Ectodermal cell (in vitro differentiated cells): Measurements from ENCODE around the gene CCER1.

Experiments
- H3K27ac ChIP-seq: 2 replicates; pipeline ENCODE4 v1.7.0; 2013; ENCODE audit warnings: mild to moderate bottlenecking, low read depth, low read length; ENCODE audit not compliant: insufficient read depth, poor library complexity, severe bottlenecking
- H3K27me3 ChIP-seq: 2 replicates; pipeline ENCODE4 v1.7.0; 2013; ENCODE audit warnings: mild to moderate bottlenecking, low read length; ENCODE audit not compliant: insufficient read depth, control insufficient read depth, poor library complexity, severe bottlenecking
- H3K36me3 ChIP-seq: one replicate; pipeline ENCODE4 v1.7.0; 2013; ENCODE audit warnings: low read length; ENCODE audit not compliant: control insufficient read depth, insufficient read depth
- H3K4me1 ChIP-seq: one replicate; pipeline ENCODE4 v1.7.0; 2013; ENCODE audit warnings: low read length; ENCODE audit not compliant: control insufficient read depth, insufficient read depth
- H3K4me3 ChIP-seq: 2 replicates; pipeline ENCODE4 v1.7.0; 2013; ENCODE audit warnings: low read depth, low read length, control low read depth; ENCODE audit not compliant: insufficient read depth
- H3K9me3 ChIP-seq: 2 replicates; pipeline ENCODE4 v1.7.0; 2013; ENCODE audit warnings: mild to moderate bottlenecking, low read length, moderate library complexity; ENCODE audit not compliant: control insufficient read depth
- WGBS, 2 experiments: methylation state at CpG; one replicate each; pipeline ENCODE4 v1.1.7; 2013; ENCODE audit warnings: missing lambda C conversion rate in 2 of 2; 5-methylcytosine and 5-hydroxymethylcytosine counted together

Gene CCER1

GRCh38 chr12:90970471-90970870, 15.5 kb upstream of the CCER1 start:
- H3K36me3 ChIP-seq, result no peaks in the 10 kb centered on the region
- no peaks in the 10 kb centered on the region for H3K9me3 ChIP-seq
- no peak overlapping the region for H3K4me3 ChIP-seq
- H3K27me3 ChIP-seq, result no peaks in the 10 kb centered on the region
- no peaks in the 10 kb centered on the region for H3K4me1 ChIP-seq
- no peak overlapping the region for H3K27ac ChIP-seq

- Histone ChIP-seq H3K9me3 (no peaks in the 10 kb centered on the region), H3K4me1 (no peaks in the 10 kb centered on the region), H3K27ac (no peak overlapping the region), H3K36me3 (no peaks in the 10 kb centered on the region), H3K27me3 (no peaks in the 10 kb centered on the region), H3K4me3 (no peak overlapping the region)
- 94 to 100% methylated on average over 2 of the region's 2 CpGs for WGBS, 2 experiments
Observed at GRCh38 chr12:90969851-90970250, 14.9 kb upstream of the CCER1 start.

DNA sequence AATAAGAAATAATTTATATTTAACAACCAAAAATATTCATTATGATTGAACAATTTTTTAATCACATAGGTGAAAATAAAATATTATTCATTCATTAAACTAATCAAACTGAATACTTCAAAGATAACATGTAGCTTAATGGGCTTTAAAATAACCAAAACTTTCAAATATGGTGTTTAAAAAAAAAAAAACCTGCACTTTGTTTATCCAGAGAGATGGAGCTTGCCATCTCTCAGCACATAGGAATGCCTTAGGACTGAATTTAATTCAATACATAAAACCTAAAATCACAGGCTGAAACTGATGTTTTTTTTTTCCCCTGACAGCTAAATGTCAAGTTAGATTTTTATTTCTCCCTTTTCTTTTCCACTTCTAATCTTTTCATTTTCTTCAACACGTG, 14.4 kb upstream of the CCER1 start:
- H3K4me1 ChIP-seq, result no peaks in the 10 kb centered on the region
- WGBS, 2 experiments, result no CpG with 5 or more reads among the region's 1 CpG

DNA sequence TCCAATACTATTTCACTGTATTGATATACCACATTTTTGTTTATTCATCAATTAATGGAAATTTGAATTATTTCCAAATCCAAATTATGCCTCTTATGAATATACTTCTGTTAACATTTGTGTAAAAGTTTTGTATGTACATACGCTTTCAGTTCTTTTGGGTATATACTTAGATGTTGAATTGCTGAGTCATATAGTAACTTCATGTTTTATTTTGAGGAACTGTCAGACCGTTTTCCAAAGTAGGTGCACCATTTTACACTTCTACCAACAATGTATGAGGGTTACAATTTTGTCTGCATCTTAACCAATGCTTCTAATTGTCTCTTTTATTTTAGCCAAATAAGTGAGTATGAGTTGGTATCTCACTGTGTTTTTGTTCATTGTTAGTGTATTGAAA, 10.2 kb upstream of the CCER1 start:
- 100% methylated on average over 1 to 2 of the region's 2 CpGs for WGBS, 2 experiments
- no peak overlapping the region for H3K4me3 ChIP-seq
- no peaks in the 10 kb centered on the region for H3K36me3 ChIP-seq
- H3K27me3 ChIP-seq, result no peaks in the 10 kb centered on the region
- H3K9me3 ChIP-seq, result no peaks in the 10 kb centered on the region
- H3K27ac ChIP-seq, result no peak overlapping the region
- no peaks in the 10 kb centered on the region for H3K4me1 ChIP-seq

More for the DNA sequence above, 14.4 kb upstream of the CCER1 start:
- no peaks in the 10 kb centered on the region for H3K9me3 ChIP-seq
- H3K27me3 ChIP-seq, result no peaks in the 10 kb centered on the region
- H3K27ac ChIP-seq, result no peak overlapping the region
- H3K4me3 ChIP-seq, result no peak overlapping the region
- H3K36me3 ChIP-seq, result no peaks in the 10 kb centered on the region

DNA sequence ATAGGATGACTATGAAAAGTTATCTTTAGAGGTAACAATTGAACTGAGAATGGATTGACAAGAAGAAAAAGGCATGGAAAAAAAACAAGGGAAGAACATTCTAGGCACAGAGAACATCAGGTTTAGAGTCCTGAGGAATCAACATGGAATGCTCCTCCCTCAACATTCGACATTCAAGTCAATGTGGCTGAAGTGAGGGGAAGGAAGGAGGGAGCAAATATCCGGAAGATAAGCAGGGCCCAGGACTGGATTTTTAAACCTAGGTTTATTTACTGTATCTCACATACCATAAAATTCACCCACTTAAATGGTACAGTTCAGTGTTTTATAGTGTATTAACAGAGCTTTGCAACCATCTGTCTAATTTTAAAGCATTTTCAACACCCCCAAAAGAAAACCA, 9.6 kb upstream of the CCER1 start:
- no peaks in the 10 kb centered on the region for H3K36me3 ChIP-seq
- H3K4me3 ChIP-seq, result no peak overlapping the region
- no peaks in the 10 kb centered on the region for H3K4me1 ChIP-seq

DNA sequence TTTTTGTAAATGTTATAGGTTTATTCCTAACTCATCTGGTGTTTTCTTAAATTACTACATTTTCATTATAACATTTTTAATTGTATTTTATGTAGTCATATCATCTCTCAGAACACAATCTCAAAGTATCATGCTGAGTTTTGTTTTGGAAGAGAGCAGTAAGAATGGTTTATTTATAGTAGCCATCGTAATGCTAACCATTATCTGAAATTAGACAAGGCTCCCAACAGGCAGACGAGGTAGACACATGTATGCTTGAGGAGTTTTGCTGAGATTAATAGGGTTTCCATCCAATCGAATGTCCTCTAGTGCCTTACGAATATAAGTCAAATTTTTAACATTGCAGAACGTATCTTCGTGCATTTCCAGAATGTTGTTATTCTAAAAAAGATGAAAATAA, 9.0 kb upstream of the CCER1 start:
- 96% methylated on average over 4 to 6 of the region's 6 CpGs for WGBS, 2 experiments
- Histone ChIP-seq H3K27me3 (no peaks in the 10 kb centered on the region), H3K27ac (no peak overlapping the region), H3K36me3 (no peaks in the 10 kb centered on the region), H3K9me3 (no peaks in the 10 kb centered on the region), H3K4me1 (no peaks in the 10 kb centered on the region), H3K4me3 (no peak overlapping the region)

More for the DNA sequence above, 9.6 kb upstream of the CCER1 start:
- Histone ChIP-seq H3K27me3 (no peaks in the 10 kb centered on the region), H3K27ac (no peak overlapping the region), H3K9me3 (no peaks in the 10 kb centered on the region)
- WGBS, 2 experiments, result 50 to 83% methylated on average over 1 of the region's 2 CpGs

DNA sequence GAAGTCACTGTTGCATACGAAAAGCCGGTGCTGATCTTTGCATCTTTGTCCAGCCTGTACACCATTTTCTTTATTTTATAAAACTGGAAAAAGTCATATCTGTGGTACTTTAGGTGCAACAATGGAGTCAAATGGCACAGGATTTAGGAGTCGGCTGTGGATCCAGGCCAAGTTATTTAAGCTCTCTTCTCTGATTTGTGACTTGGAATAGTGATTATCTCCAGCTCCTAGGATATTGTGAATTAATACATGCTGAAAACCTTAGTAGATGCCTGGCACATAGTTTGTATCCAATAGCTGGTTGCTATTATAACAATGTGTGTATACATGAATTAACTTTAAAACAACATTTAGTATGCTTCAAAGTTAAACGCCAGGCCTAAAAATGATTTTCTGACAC, 6.2 kb upstream of the CCER1 start:
- H3K36me3 ChIP-seq, result no peaks in the 10 kb centered on the region
- WGBS, 2 experiments, result 91 to 99% methylated on average over 3 of the region's 4 CpGs
- H3K9me3 ChIP-seq, result no peaks in the 10 kb centered on the region
- H3K4me3 ChIP-seq, result no peak overlapping the region
- H3K27ac ChIP-seq, result no peak overlapping the region
- no peaks in the 10 kb centered on the region for H3K4me1 ChIP-seq
- H3K27me3 ChIP-seq, result no peaks in the 10 kb centered on the region

DNA sequence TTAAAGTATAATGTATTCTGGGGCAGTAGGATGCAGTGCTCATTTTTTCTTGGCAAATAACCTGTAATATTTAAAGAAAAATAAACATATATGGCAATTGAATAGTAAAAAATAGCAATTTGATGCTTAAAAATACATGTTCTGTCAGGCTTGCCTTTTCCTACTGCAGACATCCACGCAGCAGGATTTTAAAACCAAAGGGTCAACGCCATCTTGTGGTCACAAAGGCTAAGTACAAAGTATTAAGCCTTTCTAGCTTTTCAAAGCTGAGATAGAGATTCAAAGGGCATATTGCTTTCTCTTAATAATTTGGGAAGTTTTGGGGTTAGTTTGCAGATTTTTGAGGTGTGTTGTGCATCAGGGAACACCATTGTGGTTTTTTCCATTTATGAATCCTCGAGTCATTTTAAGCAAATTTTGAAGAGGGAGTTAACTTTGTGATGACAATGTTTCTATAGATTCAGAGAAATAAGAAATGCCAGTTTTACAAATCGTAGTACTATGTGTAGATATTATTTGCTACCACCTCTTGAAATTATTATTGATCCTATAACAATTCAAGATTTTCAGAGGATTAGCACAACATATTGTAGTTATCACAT, 4.7 kb upstream of the CCER1 start:
- no peaks in the 10 kb centered on the region for H3K9me3 ChIP-seq
- H3K36me3 ChIP-seq, result no peaks in the 10 kb centered on the region
- H3K4me1 ChIP-seq, result no peaks in the 10 kb centered on the region
- no peak overlapping the region for H3K27ac ChIP-seq
- no peak overlapping the region for H3K4me3 ChIP-seq
- WGBS, 2 experiments, result 4 to 7% methylated on average over 3 of the region's 4 CpGs
- H3K27me3 ChIP-seq, result no peaks in the 10 kb centered on the region

- no peak overlapping the region for H3K4me3 ChIP-seq
- H3K4me1 ChIP-seq, result no peaks in the 10 kb centered on the region
- H3K9me3 ChIP-seq, result no peaks in the 10 kb centered on the region
- no peaks in the 10 kb centered on the region for H3K27me3 ChIP-seq
- WGBS, 2 experiments, result 69 to 96% methylated on average over 2 to 3 of the region's 4 CpGs
- no peak overlapping the region for H3K27ac ChIP-seq
- no peaks in the 10 kb centered on the region for H3K36me3 ChIP-seq
Observed at GRCh38 chr12:90959032-90959431, 4.1 kb upstream of the CCER1 start.

DNA sequence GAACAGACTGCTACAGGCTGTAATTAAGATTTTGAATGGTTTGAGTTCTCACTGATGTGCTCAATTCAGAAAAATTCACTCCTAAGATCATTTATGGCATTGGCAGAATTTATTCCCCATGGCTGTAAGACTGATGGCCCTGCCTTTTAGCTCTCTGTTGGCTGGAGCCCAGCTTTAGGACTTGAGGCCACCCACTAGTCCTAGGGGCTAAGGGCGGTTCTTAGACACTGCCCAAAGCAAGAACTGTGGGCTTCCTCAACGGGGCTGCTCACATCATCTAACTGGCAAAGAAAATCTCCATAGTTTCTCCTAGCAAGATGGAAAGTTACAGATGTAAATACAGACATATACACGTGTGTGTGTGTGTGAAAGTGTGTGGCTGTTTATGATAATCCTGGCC, 3.4 kb upstream of the CCER1 start:
- H3K9me3 ChIP-seq, result no peaks in the 10 kb centered on the region
- H3K4me1 ChIP-seq, result no peaks in the 10 kb centered on the region
- H3K27me3 ChIP-seq, result no peaks in the 10 kb centered on the region
- H3K4me3 ChIP-seq, result no peak overlapping the region
- no peaks in the 10 kb centered on the region for H3K36me3 ChIP-seq
- 89 to 90% methylated on average over 3 of the region's 3 CpGs for WGBS, 2 experiments
- no peak overlapping the region for H3K27ac ChIP-seq

GRCh38 chr12:90954428-90954827, 548 bp downstream of the CCER1 start:
- WGBS, 2 experiments, result 95 to 97% methylated on average over 25 of the region's 25 CpGs
- Histone ChIP-seq H3K27ac (no peak overlapping the region), H3K36me3 (no peaks in the 10 kb centered on the region), H3K27me3 (no peaks in the 10 kb centered on the region), H3K4me1 (no peaks in the 10 kb centered on the region), H3K9me3 (no peaks in the 10 kb centered on the region), H3K4me3 (no peak overlapping the region)
